ENCODE data around the gene HJV.

DNA sequence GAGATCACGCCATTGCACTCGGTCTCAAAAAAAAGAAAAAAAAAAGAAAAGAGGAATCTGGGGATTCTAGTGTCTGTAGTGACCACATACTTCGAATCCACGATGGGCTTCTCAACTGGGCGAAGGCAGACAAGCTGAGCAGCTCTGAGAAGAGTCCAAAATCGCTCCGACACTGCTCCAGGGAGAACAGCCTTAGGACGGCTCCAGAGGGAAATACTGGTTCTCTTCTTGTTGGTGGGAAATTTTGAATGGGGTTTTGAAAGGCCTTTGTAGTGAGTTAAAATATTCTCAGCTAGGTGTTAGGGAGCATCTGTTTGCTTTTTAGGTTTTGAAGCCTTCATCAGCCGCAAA, 18.3 kb upstream of the HJV start:
- no peak for TF ChIP-seq EZH2 (IDR thresholded peaks at IDR 0.05; ENCODE audit: low read length, unreplicated experiment)
- TF ChIP-seq, protein P1, sequence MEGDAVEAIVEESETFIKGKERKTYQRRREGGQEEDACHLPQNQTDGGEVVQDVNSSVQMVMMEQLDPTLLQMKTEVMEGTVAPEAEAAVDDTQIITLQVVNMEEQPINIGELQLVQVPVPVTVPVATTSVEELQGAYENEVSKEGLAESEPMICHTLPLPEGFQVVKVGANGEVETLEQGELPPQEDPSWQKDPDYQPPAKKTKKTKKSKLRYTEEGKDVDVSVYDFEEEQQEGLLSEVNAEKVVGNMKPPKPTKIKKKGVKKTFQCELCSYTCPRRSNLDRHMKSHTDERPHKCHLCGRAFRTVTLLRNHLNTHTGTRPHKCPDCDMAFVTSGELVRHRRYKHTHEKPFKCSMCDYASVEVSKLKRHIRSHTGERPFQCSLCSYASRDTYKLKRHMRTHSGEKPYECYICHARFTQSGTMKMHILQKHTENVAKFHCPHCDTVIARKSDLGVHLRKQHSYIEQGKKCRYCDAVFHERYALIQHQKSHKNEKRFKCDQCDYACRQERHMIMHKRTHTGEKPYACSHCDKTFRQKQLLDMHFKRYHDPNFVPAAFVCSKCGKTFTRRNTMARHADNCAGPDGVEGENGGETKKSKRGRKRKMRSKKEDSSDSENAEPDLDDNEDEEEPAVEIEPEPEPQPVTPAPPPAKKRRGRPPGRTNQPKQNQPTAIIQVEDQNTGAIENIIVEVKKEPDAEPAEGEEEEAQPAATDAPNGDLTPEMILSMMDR (conservative IDR thresholded peaks at IDR 0.05; ENCODE audit: low read depth, low read length) = no peak
